GM21447 (cell line): ENCODE data around the gene ELN.
A peak's percentile ranks its signal among the peaks of the same experiment; 100 is the strongest.

Experiments
- ATAC-seq: cut with Tn5 transposase; IDR thresholded peaks from one replicate; pipeline ENCODE4 v1.9.1; 2021; ENCODE audit not compliant: unreplicated experiment

Gene ELN

DNA sequence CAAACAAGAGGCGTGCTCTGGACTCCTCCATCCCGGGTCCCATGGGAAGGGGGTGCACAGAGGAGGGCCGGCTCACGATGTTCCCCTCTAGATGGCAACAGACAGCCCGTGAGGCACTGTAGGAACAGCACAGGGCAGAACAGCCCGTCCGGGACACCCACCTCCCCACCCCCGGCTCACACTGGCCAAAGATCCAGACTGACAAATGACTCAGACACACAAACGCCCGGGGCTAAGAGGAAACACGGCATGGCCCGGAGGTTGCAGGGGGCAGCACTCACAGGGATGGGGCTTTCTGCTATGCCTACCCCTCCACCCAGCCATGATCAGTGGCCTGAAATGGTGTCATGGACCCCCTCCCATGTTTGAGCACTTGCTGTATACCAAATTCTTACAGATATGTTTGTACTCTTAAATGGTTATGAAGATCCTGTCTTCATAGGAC is 4.9 kb upstream of the ELN start:
- no peak for ATAC-seq

- no peak for ATAC-seq
These were observed 4.2 kb upstream of the ELN start for GRCh38 chr7:74023786-74024185.

DNA sequence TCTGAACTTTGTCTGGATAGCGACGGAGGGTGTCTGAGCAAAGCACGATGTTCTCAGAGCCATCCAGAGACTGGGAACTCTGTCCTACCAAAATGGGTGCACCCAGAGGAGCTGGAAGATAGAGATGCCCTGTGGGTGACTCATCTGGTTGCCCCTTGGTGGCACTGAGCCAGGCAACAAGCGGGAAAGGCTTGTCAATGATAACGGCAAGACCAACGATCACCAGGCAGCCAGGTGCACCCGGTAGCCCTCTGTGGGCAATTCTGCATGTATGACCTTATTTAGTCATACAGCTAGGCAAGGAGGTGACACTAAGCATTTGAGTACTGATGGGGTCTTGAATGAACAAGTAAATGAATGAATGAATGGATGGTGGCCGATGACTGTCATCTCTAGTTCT is 2.8 kb upstream of the ELN start:
- ATAC-seq, result no peak

DNA sequence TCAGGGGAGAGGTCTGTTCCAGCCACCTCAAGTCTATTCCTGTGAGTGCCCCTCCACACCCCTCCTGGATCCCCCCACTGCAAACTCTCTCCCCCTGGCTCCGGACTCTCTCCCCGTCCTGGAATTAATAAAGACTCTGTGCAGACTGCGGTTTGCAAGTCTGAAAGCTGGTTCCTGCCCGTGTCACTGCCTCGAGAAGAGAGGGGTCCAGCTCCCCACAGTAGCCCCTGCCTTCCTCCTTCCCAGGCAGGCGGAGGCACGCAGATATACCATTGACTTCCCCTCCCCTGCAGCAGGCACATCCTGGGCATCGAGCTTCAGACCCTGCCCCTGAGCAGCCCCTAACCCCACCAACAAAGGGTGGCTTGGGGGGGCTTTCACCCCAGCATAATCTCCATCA is 2.2 kb upstream of the ELN start:
- no peak for ATAC-seq

DNA sequence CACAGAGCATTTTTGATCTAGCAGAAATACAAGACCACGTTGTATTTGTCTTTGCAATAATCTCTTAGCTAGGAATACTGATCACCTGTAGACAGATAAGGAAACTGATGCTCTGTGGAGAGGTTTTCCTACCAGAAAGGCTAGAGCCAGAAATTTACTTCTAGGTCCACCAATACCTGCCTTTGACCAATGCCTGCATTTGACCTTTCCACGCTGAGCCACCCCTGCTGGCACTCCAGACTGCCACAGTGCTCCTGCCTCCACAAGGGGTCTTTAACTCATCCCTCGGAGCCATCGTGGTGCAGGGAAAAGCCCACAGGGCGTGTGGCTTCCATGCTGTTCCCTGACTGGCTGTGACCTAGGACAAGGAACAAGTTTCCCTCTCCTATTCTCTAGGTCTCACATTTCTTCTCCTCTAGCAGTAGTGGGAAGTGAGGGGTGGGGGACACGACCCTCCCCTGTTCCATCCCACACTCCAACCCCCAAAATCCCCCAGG is 1.5 kb upstream of the ELN start:
- ATAC-seq, result no peak

DNA sequence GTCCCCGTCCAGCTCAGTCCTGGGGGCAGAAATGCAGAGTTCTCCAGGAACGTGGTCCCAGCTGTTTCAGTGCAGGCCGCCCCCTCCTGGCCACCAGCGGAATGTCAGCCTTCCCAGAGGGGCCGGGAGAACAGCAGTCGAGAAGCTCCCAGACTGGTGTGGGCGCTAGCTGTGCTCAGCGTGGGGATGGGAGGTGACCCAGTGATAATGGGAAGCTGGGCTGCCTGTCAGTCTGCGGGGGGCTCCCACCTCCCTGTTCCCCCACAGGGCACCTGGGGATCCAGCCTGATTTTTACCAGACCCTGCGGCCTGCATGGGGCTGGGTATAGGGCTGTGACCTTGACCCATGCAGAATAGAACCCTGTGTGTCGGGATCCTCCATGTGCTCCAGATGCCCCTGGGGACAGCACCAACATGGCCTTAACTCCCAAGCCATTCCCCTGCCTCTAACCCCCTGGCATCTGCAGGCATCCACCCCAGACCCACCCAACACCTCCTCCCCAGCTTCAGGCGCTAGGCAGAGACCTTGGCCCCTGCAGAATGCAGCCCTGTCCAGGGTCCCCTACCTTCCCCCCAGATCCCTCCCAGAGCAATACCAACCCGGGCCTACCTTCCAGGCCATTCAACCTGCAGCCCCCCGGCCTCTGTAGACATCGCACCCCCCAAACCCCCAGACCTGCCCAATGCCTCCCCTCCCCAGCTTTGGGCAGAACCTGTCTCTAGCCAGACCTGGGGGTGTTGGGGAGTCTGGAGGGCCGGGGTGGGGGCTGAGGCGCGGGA is 880 bp upstream of the ELN start:
- ATAC-seq, result peak; percentile 72

DNA sequence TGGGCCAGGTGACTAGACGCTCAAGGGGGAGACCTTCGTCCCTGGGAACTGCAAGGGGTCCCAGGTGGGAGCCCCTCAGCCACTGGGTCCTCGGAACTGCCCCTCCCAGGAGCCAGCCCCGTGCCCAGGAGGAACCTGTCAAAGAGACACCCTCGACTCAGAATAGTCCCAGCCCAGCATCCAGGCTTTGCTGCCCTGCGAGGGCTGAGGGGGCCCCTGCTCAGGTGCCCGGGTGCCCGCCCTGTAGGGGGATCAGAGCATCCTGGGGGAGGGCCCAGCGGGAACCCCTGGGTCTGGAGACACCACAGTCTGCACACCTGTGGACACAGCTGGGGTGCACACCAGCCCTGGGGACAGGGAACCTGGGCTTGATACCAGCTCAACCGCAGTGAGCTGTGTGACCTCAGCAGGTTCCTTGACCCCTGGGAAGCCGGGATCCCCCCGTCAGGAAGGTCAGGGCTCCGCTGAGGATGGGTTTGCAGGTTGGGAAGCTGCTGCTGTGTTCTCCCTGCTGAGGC is 407 bp downstream of the ELN start:
- ATAC-seq, result no peak

DNA sequence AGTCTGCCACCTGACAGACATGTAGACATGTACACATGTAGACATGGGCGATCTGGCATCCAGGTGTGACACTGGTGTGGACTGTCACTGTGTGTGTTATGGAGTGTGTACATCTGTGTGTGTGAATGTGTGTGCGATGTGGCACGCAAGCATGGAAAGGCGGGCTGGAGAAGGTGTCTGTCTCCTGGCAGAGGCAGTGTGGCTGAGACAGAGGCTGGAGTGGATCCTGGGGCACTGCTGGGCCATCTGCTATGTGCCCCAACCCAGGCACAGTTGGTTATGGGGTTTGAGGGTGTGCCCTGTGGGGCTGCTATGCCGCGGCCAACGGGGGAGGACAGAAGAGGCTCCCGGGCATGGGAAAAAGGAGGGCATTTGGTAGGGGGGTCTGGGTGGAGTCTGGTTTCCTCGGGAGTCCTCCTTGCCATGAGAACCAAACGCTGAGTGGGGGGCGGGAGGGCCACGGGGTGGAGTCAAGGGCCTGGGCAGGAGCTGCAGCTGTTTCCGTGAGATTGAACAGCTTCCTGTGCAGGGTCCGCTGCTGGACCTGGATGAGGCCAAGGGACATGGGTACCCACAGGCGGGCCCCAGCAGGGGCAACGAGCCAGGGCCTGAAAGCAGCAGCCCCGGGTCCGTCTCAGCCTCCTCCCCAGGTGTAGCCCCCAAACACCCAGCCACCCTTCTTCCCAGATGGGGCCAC is 1.3 kb downstream of the ELN start:
- ATAC-seq, result no peak

DNA sequence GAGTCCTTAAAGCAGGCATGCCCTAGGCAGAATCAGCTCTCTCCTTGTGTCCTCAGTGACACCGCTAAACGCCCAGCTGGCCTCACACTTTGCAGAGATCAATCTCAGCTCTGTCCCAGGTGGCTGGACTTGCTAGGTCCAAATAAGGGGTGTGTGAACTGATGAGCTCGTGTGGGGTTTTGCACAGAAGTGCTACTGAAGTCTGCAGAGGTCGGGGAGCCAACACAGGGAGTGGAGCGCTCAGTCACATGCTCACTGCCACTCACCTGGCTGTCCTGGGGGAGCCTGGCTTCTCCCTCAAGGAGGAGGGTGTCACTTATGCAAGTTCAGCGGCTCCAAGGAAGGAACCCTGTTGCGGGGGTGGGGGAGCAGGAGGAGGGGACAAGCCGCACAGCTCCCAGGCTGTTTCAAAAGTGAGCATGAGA is 2.0 kb downstream of the ELN start:
- no peak for ATAC-seq

DNA sequence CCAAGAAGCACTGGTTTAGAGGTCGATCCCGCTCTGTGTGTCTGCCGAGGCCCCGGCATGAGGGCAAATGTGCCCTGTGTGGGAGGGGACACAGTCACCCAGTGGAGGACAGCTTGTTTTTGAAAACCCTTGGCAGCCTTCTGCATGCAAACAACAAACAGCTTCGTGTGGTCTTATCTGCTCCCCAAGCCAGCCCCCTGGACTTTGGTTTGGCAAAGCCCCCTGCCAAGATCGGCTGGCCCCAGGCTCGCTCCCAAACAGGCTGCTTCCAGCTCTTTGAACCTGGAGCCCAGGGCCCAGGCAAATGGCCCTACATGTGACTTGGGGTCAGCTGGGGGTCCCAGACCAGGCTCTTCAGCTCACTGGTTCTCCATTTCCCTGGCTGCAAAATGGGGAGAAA is 2.9 kb downstream of the ELN start:
- ATAC-seq, result no peak

- no peak for ATAC-seq
These were observed 3.6 kb downstream of the ELN start for GRCh38 chr7:74031403-74032190.

GRCh38 chr7:74032191-74032490 is 4.2 kb downstream of the ELN start:
- no peak for ATAC-seq

- ATAC-seq, result no peak
These were observed 4.8 kb downstream of the ELN start for GRCh38 chr7:74032624-74033371.

DNA sequence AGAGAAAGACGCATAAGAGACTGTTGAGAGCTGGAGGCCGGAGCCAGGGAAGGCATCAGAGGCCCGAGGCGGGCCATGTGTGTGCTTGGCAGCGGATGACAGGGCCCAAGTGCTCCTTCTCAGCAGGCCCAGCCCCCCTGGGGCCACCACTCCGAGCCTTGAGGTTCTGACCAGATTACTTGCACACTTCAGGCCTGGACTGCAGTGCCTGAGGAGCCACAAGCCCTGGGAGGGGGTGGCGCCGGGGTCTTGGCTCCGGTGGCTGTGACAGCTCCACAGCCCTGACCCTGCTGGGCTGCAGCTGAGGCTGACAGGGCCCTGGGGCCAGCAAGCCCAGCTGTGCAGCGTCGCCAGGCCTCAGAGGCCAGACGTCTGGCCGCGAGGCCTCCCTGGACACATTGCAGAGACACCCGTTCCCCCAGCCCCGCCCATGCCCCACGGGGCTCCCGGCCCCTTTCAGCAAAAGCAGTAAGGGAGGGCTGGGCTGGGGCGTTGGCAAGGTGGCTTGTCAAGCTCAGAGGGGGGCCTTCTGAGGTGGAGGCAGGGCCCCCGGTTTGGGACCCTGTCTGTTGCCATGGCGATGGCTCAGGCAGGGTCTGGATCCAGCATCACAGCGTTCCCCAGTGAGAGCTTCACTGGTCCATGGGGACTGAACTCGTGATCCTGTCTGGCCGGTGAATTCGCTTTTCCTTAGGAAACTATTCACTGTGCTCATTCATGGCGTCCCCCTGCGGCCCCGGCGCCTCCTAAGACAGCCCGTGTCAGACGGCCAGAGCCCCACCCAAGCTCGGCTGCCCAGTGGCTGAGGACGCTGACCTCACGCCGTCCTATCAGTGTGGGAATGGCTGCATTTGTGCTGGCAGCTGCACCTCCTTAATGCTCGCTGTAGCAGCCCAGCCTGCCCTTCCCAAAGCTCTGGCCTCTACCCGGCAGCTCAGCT is 5.7 kb downstream of the ELN start:
- no peak for ATAC-seq

DNA sequence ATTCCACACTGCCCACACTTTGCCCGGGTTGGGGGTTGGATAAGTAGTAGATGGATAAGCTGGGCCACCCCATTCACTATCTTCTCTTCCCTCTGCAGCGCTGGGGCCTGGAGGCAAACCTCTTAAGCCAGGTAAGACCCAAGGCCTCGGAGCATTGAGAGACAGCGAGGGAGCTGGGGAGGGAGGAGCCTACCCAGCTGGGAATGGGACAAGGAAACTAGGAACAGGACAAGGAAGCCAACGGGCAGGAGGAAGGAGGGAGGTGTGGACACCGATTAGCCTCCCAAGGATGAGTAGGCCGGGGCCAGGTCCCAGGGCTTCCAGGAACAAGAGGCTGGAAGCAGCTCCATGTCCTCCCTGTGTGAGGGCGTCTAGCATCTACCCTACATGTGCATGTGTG is 9.6 kb downstream of the ELN start:
- no peak for ATAC-seq

GRCh38 chr7:74038194-74038961 is 10.4 kb downstream of the ELN start:
- ATAC-seq, result no peak

DNA sequence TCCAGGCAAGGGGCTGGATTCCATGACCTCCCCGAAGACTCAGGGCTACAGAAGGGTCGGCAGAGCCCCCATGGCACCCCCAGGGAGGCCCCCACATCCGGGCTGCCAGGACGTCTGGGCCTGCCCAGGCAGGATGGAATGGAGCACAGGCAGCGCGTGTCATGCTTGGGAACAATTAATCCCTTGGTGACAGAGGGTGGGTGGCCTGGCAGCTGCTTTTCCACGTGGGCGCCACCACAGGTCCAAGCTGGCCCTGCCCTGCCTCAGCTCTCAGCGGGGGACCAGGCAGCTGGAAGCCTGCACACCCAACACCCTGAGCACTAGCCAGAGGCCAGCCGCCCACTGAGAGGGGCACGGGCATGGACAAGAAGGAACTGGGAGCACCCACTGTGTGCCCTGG is 11.4 kb downstream of the ELN start:
- ATAC-seq, result no peak

DNA sequence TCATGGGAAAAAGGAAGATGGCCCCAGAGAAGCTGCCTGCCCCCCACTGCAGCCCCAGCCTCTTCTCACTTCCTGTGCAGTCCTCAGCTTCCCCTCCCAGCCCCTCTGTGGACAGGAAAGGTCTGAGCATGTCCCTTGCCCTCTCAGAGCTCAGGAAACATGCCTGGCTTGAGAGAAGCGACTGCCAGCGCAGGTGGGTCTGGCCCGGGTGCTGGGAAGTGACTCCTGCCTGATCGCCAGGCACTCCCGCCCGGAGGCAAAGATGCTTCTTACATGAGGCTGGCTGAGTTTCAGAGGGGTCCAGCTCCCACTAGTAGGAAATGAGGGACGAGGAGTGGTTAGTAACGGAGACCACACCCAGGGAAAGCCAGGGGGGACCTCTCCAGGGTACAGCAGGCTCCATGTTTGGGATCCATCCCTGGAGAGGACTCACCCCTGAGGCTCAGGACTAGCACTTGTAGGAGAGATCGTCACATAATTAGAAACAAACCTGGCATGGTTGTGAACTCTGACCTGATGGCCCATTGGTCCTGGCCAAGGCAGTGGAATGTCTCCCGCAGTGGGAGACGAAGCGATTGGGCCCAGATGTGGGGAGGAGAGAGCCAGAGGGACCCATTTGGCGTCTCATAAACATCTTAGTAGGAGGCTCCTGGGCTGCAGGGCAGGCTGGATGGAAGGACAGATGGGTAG is 12.3 kb downstream of the ELN start:
- ATAC-seq, result no peak
